ENCODE measurements around the gene SERPINE3.

Gene SERPINE3

DNA sequence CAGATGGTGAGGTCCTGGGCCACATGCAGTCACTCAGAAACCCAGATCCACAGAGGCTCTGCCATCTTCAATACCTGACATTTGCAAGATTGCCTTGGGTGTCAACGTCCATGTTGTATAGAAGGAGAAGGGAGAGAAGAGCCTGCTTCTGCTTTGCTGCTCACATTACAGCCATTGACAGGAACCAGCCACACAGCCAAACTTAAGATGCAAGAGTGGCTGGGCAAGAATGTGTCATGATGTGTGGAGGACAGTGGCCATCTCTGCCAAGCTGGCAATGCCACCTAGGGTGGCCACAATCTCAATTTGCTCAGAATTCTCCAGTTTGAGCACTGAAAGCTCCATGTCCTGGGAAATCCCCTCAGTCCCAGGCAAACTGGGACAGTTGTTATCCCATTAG, 25.9 kb upstream of the SERPINE3 start:
- ATAC-seq, result no peak
- TF ChIP-seq TCF4 (CRISPR knock-in tag; IDR thresholded peaks at IDR 0.05; ENCODE audit: borderline replicate concordance) (no peak), BACH2 (CRISPR knock-in tag; IDR thresholded peaks at IDR 0.05; ENCODE audit: borderline replicate concordance) (no peak), SNAI2 (CRISPR knock-in tag; IDR thresholded peaks at IDR 0.05) (no peak), RARB (CRISPR knock-in tag; IDR thresholded peaks at IDR 0.05) (no peak), GLIS3 (CRISPR knock-in tag; IDR thresholded peaks at IDR 0.05) (no peak), ZNF8 (CRISPR knock-in tag; IDR thresholded peaks at IDR 0.05) (no peak), ZFP30 (CRISPR knock-in tag; IDR thresholded peaks at IDR 0.05) (no peak)
- TF ChIP-seq, protein P1, sequence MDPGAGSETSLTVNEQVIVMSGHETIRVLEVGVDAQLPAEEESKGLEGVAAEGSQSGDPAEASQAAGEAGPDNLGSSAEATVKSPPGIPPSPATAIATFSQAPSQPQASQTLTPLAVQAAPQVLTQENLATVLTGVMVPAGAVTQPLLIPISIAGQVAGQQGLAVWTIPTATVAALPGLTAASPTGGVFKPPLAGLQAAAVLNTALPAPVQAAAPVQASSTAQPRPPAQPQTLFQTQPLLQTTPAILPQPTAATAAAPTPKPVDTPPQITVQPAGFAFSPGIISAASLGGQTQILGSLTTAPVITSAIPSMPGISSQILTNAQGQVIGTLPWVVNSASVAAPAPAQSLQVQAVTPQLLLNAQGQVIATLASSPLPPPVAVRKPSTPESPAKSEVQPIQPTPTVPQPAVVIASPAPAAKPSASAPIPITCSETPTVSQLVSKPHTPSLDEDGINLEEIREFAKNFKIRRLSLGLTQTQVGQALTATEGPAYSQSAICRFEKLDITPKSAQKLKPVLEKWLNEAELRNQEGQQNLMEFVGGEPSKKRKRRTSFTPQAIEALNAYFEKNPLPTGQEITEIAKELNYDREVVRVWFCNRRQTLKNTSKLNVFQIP (CRISPR knock-in tag; IDR thresholded peaks at IDR 0.05; ENCODE audit: borderline replicate concordance, low read depth), result no peak

DNA sequence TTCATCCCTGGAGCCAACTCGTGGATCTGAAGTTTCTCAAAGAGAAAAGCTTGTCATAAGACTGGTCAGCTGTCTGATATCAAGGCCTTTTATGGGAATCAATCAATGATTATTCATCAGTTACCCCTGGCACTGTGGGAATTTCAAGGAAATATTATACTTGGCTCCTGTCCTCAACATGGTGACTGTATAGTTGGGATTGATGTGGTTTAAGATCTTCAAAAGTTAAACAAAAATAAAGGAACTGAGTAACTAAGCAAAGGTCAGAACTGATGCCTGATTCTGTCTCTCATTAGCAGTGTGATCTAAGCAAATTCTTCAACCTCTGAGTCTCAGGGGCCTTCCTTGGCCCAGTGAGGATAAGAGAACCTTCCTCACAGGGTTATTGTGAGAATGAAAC, 22.2 kb upstream of the SERPINE3 start:
- TF ChIP-seq TOX (CRISPR knock-in tag; IDR thresholded peaks at IDR 0.05; ENCODE audit: borderline replicate concordance) (no peak), PPARA (CRISPR knock-in tag; IDR thresholded peaks at IDR 0.05; ENCODE audit: borderline replicate concordance) (no peak), ZNF565 (CRISPR knock-in tag; conservative IDR thresholded peaks at IDR 0.05; ENCODE audit: low read depth) (no peak), ISL1 (CRISPR knock-in tag; IDR thresholded peaks at IDR 0.05) (no peak), CSDC2 (CRISPR knock-in tag; IDR thresholded peaks at IDR 0.05) (no peak), RARB (CRISPR knock-in tag; IDR thresholded peaks at IDR 0.05) (no peak), GLIS3 (CRISPR knock-in tag; IDR thresholded peaks at IDR 0.05) (no peak), ZC3H10 (CRISPR knock-in tag; IDR thresholded peaks at IDR 0.05) (no peak), ZNF70 (CRISPR knock-in tag; IDR thresholded peaks at IDR 0.05) (no peak), ZFP30 (CRISPR knock-in tag; IDR thresholded peaks at IDR 0.05) (no peak), OSR1 (CRISPR knock-in tag; IDR thresholded peaks at IDR 0.05) (no peak), ZNF8 (CRISPR knock-in tag; IDR thresholded peaks at IDR 0.05) (no peak)
- TF ChIP-seq, protein P2, sequence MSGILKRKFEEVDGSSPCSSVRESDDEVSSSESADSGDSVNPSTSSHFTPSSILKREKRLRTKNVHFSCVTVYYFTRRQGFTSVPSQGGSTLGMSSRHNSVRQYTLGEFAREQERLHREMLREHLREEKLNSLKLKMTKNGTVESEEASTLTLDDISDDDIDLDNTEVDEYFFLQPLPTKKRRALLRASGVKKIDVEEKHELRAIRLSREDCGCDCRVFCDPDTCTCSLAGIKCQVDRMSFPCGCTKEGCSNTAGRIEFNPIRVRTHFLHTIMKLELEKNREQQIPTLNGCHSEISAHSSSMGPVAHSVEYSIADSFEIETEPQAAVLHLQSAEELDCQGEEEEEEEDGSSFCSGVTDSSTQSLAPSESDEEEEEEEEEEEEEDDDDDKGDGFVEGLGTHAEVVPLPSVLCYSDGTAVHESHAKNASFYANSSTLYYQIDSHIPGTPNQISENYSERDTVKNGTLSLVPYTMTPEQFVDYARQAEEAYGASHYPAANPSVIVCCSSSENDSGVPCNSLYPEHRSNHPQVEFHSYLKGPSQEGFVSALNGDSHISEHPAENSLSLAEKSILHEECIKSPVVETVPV (CRISPR knock-in tag; IDR thresholded peaks at IDR 0.05), result no peak
- TF ChIP-seq, protein P3, sequence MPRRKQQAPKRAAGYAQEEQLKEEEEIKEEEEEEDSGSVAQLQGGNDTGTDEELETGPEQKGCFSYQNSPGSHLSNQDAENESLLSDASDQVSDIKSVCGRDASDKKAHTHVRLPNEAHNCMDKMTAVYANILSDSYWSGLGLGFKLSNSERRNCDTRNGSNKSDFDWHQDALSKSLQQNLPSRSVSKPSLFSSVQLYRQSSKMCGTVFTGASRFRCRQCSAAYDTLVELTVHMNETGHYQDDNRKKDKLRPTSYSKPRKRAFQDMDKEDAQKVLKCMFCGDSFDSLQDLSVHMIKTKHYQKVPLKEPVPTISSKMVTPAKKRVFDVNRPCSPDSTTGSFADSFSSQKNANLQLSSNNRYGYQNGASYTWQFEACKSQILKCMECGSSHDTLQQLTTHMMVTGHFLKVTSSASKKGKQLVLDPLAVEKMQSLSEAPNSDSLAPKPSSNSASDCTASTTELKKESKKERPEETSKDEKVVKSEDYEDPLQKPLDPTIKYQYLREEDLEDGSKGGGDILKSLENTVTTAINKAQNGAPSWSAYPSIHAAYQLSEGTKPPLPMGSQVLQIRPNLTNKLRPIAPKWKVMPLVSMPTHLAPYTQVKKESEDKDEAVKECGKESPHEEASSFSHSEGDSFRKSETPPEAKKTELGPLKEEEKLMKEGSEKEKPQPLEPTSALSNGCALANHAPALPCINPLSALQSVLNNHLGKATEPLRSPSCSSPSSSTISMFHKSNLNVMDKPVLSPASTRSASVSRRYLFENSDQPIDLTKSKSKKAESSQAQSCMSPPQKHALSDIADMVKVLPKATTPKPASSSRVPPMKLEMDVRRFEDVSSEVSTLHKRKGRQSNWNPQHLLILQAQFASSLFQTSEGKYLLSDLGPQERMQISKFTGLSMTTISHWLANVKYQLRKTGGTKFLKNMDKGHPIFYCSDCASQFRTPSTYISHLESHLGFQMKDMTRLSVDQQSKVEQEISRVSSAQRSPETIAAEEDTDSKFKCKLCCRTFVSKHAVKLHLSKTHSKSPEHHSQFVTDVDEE (CRISPR knock-in tag; IDR thresholded peaks at IDR 0.05), result no peak
- TF ChIP-seq, protein P4, sequence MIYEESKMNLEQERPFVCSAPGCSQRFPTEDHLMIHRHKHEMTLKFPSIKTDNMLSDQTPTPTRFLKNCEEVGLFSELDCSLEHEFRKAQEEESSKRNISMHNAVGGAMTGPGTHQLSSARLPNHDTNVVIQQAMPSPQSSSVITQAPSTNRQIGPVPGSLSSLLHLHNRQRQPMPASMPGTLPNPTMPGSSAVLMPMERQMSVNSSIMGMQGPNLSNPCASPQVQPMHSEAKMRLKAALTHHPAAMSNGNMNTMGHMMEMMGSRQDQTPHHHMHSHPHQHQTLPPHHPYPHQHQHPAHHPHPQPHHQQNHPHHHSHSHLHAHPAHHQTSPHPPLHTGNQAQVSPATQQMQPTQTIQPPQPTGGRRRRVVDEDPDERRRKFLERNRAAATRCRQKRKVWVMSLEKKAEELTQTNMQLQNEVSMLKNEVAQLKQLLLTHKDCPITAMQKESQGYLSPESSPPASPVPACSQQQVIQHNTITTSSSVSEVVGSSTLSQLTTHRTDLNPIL (CRISPR knock-in tag; IDR thresholded peaks at IDR 0.05; ENCODE audit: low read depth), result no peak
- TF ChIP-seq, protein P1 (CRISPR knock-in tag; IDR thresholded peaks at IDR 0.05; ENCODE audit: borderline replicate concordance, low read depth), result no peak
- no peak for ATAC-seq

DNA sequence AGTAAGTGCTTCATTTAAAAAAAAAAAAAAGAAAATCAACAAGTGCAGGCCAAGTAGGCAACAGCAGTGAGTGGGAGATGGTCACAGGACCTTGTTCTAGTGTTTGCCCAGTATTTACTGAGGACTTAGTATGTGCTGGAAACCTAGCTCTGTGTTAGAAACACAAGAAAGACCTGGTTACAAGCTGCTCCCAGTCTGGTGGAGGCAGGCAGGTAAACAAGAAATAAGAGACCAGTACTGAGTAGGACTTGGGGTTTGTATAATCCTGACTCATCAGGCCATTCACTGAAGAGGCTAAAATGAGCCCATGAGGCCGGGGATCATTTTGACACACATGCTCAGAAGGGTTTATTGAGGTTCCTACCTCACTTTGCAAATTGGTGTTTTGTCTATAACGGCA, 21.5 kb upstream of the SERPINE3 start:
- ATAC-seq, result no peak
- TF ChIP-seq ZNF565 (CRISPR knock-in tag; conservative IDR thresholded peaks at IDR 0.05; ENCODE audit: low read depth) (no peak), OSR1 (CRISPR knock-in tag; IDR thresholded peaks at IDR 0.05) (no peak), TCF4 (CRISPR knock-in tag; IDR thresholded peaks at IDR 0.05; ENCODE audit: borderline replicate concordance) (no peak)
- TF ChIP-seq, protein P1 (CRISPR knock-in tag; IDR thresholded peaks at IDR 0.05; ENCODE audit: borderline replicate concordance, low read depth), result no peak
- TF ChIP-seq, protein P2 (CRISPR knock-in tag; IDR thresholded peaks at IDR 0.05), result no peak
- TF ChIP-seq, protein P5, sequence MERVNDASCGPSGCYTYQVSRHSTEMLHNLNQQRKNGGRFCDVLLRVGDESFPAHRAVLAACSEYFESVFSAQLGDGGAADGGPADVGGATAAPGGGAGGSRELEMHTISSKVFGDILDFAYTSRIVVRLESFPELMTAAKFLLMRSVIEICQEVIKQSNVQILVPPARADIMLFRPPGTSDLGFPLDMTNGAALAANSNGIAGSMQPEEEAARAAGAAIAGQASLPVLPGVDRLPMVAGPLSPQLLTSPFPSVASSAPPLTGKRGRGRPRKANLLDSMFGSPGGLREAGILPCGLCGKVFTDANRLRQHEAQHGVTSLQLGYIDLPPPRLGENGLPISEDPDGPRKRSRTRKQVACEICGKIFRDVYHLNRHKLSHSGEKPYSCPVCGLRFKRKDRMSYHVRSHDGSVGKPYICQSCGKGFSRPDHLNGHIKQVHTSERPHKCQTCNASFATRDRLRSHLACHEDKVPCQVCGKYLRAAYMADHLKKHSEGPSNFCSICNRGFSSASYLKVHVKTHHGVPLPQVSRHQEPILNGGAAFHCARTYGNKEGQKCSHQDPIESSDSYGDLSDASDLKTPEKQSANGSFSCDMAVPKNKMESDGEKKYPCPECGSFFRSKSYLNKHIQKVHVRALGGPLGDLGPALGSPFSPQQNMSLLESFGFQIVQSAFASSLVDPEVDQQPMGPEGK (CRISPR knock-in tag; IDR thresholded peaks at IDR 0.05; ENCODE audit: borderline replicate concordance), result no peak
- TF ChIP-seq, protein P4 (CRISPR knock-in tag; IDR thresholded peaks at IDR 0.05; ENCODE audit: low read depth), result no peak

Measured in SK-N-SH treated with all-trans-retinoic acid at 6 μM for 48 hours (cell line).